Caki2 (cell line): ENCODE data around the gene KRTAP25-1. TPM values are rescaled to one million over a fixed set of nuclear protein-coding genes. Genes with fewer than 3 reads are reported as not detected.

Source experiments
- DNase-seq: peaks from one replicate; pipeline ENCODE4 v3.0.0-alpha.2; 2015; ENCODE audit warnings: low read depth
- in situ Hi-C: cut with HindIII; loops from 2 replicates; pipeline ENCODE4 v1.10.0; 2016; ENCODE audit warnings: low sequenced_read_pairs, low pct_unique_long_range_greater_than_20kb, mixed read lengths
- total RNA-seq: library from RNA; depleted of rRNA; stranded (reverse); fragments of >200 nt; shearing (Covaris generic); gene quantifications from 2 replicates; pipeline ENCODE4 v1.2.3, GENCODE V29; 2014; ENCODE audit warnings: low replicate concordance; rRNA removed

Gene KRTAP25-1
- total RNA-seq: not detected in 2 replicates

GRCh38 chr21:30289215-30289614 is at the start of gene KRTAP25-1:
KRTAP25-1 (minus strand) TSS chr21:30289514; CDS start chr21:30289490, 24 bp downstream.
- in situ Hi-C loops: no loop called here
- DNase-seq: no peak

- no peak for DNase-seq
- in situ Hi-C loops: no loop called here
Measured at GRCh38 chr21:30338717-30339116, 49.4 kb upstream of the KRTAP25-1 start.

- in situ Hi-C loops: no loop called here
- DNase-seq: peak; percentile 38
Measured at GRCh38 chr21:30337772-30338171, 48.5 kb upstream of the KRTAP25-1 start.

GRCh38 chr21:30337276-30337744 is 48.0 kb upstream of the KRTAP25-1 start, which contains the start of gene KRTAP27-1:
KRTAP27-1 (minus strand) TSS chr21:30337694; CDS start chr21:30337668, 26 bp downstream.
- in situ Hi-C loops: no loop called here
- DNase-seq: no peak

GRCh38 chr21:30336596-30336995 is 47.3 kb upstream of the KRTAP25-1 start:
- no peak for DNase-seq
- in situ Hi-C loops: no loop called here

GRCh38 chr21:30333736-30334135 is 44.4 kb upstream of the KRTAP25-1 start:
- in situ Hi-C loops: no loop called here
- DNase-seq: no peak

- no peak for DNase-seq
Measured at GRCh38 chr21:30332681-30333080, 43.4 kb upstream of the KRTAP25-1 start.

GRCh38 chr21:30329203-30329875 is 40.0 kb upstream of the KRTAP25-1 start:
- in situ Hi-C loops: no loop called here
- no peak for DNase-seq

More at GRCh38 chr21:30332681-30333080, 43.4 kb upstream of the KRTAP25-1 start:
- in situ Hi-C loops: no loop called here

- in situ Hi-C loops: no loop called here
- no peak for DNase-seq
Measured at GRCh38 chr21:30326390-30326789, 37.1 kb upstream of the KRTAP25-1 start.

- DNase-seq: no peak
- in situ Hi-C loops: no loop called here
Measured at GRCh38 chr21:30320215-30320614, 30.9 kb upstream of the KRTAP25-1 start, which contains the start of gene KRTAP26-1. KRTAP26-1 (minus strand) TSS chr21:30320315; CDS start chr21:30320035, 280 bp downstream.

GRCh38 chr21:30315701-30316100 is 26.4 kb upstream of the KRTAP25-1 start:
- DNase-seq: no peak
- in situ Hi-C loops: no loop called here

- no peak for DNase-seq
Measured at GRCh38 chr21:30306884-30307283, 17.6 kb upstream of the KRTAP25-1 start.

GRCh38 chr21:30305136-30305535 is 15.8 kb upstream of the KRTAP25-1 start:
- in situ Hi-C loops: no loop called here

More at GRCh38 chr21:30306884-30307283, 17.6 kb upstream of the KRTAP25-1 start:
- in situ Hi-C loops: no loop called here

GRCh38 chr21:30282850-30283249 is 6.5 kb downstream of the KRTAP25-1 start, which contains the start of gene KRTAP24-1:
KRTAP24-1 (minus strand) TSS chr21:30282950; CDS start chr21:30282932, 18 bp downstream.
- DNase-seq: no peak
- in situ Hi-C loops: no loop called here

More at GRCh38 chr21:30305136-30305535, 15.8 kb upstream of the KRTAP25-1 start:
- DNase-seq: no peak

- no peak for DNase-seq
- in situ Hi-C loops: no loop called here
Measured at GRCh38 chr21:30271611-30272010, 17.7 kb downstream of the KRTAP25-1 start.

GRCh38 chr21:30271156-30271555 is 18.2 kb downstream of the KRTAP25-1 start:
- DNase-seq: no peak
- in situ Hi-C loops: no loop called here

GRCh38 chr21:30269803-30270530 is 19.3 kb downstream of the KRTAP25-1 start:
- in situ Hi-C loops: no loop called here
- DNase-seq: no peak

GRCh38 chr21:30268608-30269197 is 20.6 kb downstream of the KRTAP25-1 start:
- in situ Hi-C loops: no loop called here
- DNase-seq: no peak

- peak; percentile 17 for DNase-seq
- in situ Hi-C loops: no loop called here
Measured at GRCh38 chr21:30257773-30258172, 31.5 kb downstream of the KRTAP25-1 start.
